Naive thymus-derived CD4-positive, alpha-beta T cell (primary cell): ENCODE results near the gene CCL15. TPM values are rescaled to one million over a fixed set of nuclear protein-coding genes. Genes with fewer than 3 reads are reported as not detected.
A peak's percentile ranks its signal among the peaks of the same experiment; 100 is the strongest.
"Not testable (repeated sequence)": the region's sequence is repeated elsewhere in the genome, so short reads cannot be mapped to it uniquely, and the experiment has no call there.

Source experiments
- ATAC-seq: fragments of 150-1000 bp; cut with Tn5 transposase; 2 replicates; pipeline ENCODE4 v1.10.0; 2021; ENCODE audit warnings: mild to moderate bottlenecking, moderate library complexity
- CTCF ChIA-PET: fragments of 350-600 bp; sonication (Branson Sonifier 250); formaldehyde crosslinking; loops from one replicate; lab custom pipeline; 2021; ENCODE audit warnings: antibody characterized with exemption; lab: Charles Lee
- POLR2A ChIA-PET: fragments of 350-600 bp; sonication (Branson Sonifier 250); formaldehyde crosslinking; loops from one replicate; lab custom pipeline; 2021; ENCODE audit warnings: antibody characterized with exemption, inconsistent platforms; lab: Charles Lee
- DNase-seq, 9 donors: peaks; one replicate each; pipeline versions ENCODE4 v3.0.0 to v3.0.0-alpha.2; 2020 to 2022; ENCODE audit warnings: mixed read lengths in 1 of 9
- H3K27ac ChIP-seq: one replicate; pipeline ENCODE4 v1.7.0; 2013; ENCODE audit warnings: mild to moderate bottlenecking, low read depth, low read length, moderate library complexity
- H3K27me3 ChIP-seq, 2 donors: one replicate each; pipeline ENCODE4 v1.7.0; 2013; ENCODE audit warnings: low read length in 2 of 2, mild to moderate bottlenecking in 2 of 2, moderate library complexity in 2 of 2; ENCODE audit not compliant: control insufficient read depth in 2 of 2, insufficient read depth in 2 of 2
- H3K36me3 ChIP-seq, 3 experiments: 1 replicate in 2 of 3; 2 replicates in 1 of 3; pipeline ENCODE4 v1.7.0; 2013; ENCODE audit warnings: low read length in 3 of 3, mild to moderate bottlenecking in 3 of 3, moderate library complexity in 1 of 3; ENCODE audit not compliant: insufficient read depth in 3 of 3, control insufficient read depth in 2 of 3
- H3K4me1 ChIP-seq, 2 donors: one replicate each; pipeline ENCODE4 v1.7.0; 2013; ENCODE audit warnings: low read length in 2 of 2, mild to moderate bottlenecking in 2 of 2, moderate library complexity in 1 of 2; ENCODE audit not compliant: control insufficient read depth in 2 of 2, insufficient read depth in 2 of 2
- H3K4me3 ChIP-seq: 2 replicates; pipeline ENCODE4 v1.7.0; 2013; ENCODE audit warnings: mild to moderate bottlenecking, low read length
- H3K9me3 ChIP-seq, 3 experiments: 1 replicate in 2 of 3; 2 replicates in 1 of 3; pipeline ENCODE4 v1.7.0; 2013; ENCODE audit warnings: low read length in 3 of 3; ENCODE audit not compliant: control insufficient read depth in 2 of 3
- H3K27ac Mint-ChIP-seq, 9 donors: one replicate each; pipeline ENCODE4 v1.8.0; 2020 to 2022; ENCODE audit warnings: mixed read lengths in 9 of 9, mild to moderate bottlenecking in 8 of 9, moderate library complexity in 5 of 9, inconsistent platforms in 2 of 9
- H3K27me3 Mint-ChIP-seq, 5 donors: one replicate each; pipeline ENCODE4 v1.8.0; 2021 to 2022; ENCODE audit warnings: mixed read lengths in 5 of 5, mild to moderate bottlenecking in 1 of 5
- H3K36me3 Mint-ChIP-seq, 5 donors: one replicate each; pipeline ENCODE4 v1.8.0; 2020 to 2022; ENCODE audit warnings: mixed read lengths in 5 of 5, mild to moderate bottlenecking in 3 of 5, inconsistent platforms in 1 of 5
- H3K4me1 Mint-ChIP-seq, 7 donors: one replicate each; pipeline ENCODE4 v1.8.0; 2020 to 2022; ENCODE audit warnings: mixed read lengths in 7 of 7, mild to moderate bottlenecking in 3 of 7, inconsistent platforms in 1 of 7
- H3K4me3 Mint-ChIP-seq, 10 donors: one replicate each; pipeline ENCODE4 v1.8.0; 2020 to 2022; ENCODE audit warnings: mild to moderate bottlenecking in 10 of 10, mixed read lengths in 10 of 10, moderate library complexity in 6 of 10, inconsistent platforms in 2 of 10
- H3K9me3 Mint-ChIP-seq, 11 donors: one replicate each; pipeline ENCODE4 v1.8.0; 2020 to 2022; ENCODE audit warnings: mixed read lengths in 11 of 11, mild to moderate bottlenecking in 4 of 11, inconsistent platforms in 1 of 11, moderate library complexity in 1 of 11
- intact Hi-C, 2 donors: fragments of 100-400 bp; cut with micrococcal nuclease; formaldehyde crosslinking; loops; one replicate each; pipeline ENCODE4 v1.15.1; 2023
- polyA plus RNA-seq, 2 donors: library from polyadenylated mRNA; unstranded; fragments of 300-500 nt; fragmentation: Illumina TruSeq; gene quantifications; one replicate each; pipeline ENCODE4 v1.2.3, GENCODE V29; 2021
- total RNA-seq, 6 experiments: library from RNA in 5 of 6; stranded (reverse) in 5 of 6; gene quantifications; 1 replicate in 5 of 6; 2 replicates in 1 of 6; pipeline ENCODE4 v1.2.3 and lab custom pipeline; 2021 to 2026

Gene CCL15
- total and polyA plus RNA-seq, 7 experiments from 2014 or later = not detected

DNA sequence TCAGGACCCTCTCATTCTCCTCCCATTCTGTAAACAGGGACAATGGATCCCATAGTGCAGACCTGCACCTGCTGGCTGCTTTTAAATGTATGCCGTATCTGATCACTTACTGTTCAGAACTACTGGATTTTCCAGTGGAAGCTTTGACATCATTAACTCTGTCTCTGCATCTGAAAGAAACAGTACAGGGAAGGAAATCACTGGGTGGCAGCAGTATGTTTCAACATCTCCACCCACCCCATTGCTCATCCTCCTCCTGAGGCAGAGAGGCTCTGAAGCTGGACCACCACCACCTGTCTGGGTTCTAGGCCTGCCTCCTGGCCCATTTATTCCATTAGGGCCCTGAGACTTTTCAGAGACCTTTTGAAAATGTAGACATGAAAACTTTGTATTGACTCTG is 2.6 kb downstream of the CCL15 start:
- Mint-ChIP-seq H3K27me3 (peaks cover 0 to 37% (median 1%) of the 10 kb centered on the region in 5 donors), H3K9me3 (no peaks in the 10 kb centered on the region), H3K36me3 (no peaks in the 10 kb centered on the region), H3K27ac (no peak overlapping the region), H3K4me1 (no peaks in the 10 kb centered on the region), H3K4me3 (no peak overlapping the region)
- peaks cover 0 to under 1% of the 10 kb centered on the region in 2 donors for H3K4me1 ChIP-seq
- DNase-seq = no peak
- POLR2A ChIA-PET = no interaction called here
- no peak for ATAC-seq
- no peak overlapping the region for H3K27ac ChIP-seq
- intact Hi-C loops = no loop called here
- CTCF ChIA-PET = no interaction called here
- no peak overlapping the region for H3K4me3 ChIP-seq
- H3K36me3 ChIP-seq = no peaks in the 10 kb centered on the region
- no peaks in the 10 kb centered on the region for H3K9me3 ChIP-seq
- no peaks in the 10 kb centered on the region for H3K27me3 ChIP-seq

DNA sequence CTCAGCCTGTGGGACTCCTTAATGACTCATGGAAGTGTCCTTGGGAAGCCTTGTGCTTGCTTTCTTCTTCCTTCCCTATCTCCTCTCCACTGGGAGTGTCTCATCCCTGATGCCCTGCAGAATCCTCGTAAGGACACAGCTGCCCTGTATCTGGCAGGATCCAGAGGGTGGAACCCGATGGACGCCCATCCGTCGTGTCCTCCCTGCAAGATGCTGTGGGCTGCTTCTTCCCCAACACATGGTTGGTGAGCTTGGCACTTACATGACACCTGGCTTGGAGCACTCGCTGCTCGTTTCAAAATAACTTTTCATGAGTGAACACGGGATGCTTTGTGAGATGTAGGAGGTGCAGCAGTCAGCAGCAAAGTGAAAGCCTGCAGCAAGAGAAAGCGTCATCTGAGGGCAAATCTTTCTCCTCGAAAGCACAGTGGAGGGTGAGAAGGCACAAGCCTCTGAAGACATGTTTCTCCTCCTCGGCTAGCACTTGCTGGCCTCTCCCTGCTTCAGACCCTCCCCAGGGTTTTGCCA is 3.3 kb downstream of the CCL15 start:
- Mint-ChIP-seq H3K27ac (no peak overlapping the region), H3K36me3 (no peaks in the 10 kb centered on the region), H3K4me1 (no peaks in the 10 kb centered on the region), H3K27me3 (peaks cover 0 to 39% (median 4%) of the 10 kb centered on the region in 5 donors), H3K9me3 (no peaks in the 10 kb centered on the region), H3K4me3 (no peak overlapping the region)
- H3K4me1 ChIP-seq = no peaks in the 10 kb centered on the region
- H3K4me3 ChIP-seq = no peak overlapping the region
- ATAC-seq (no peak), DNase-seq (no peak)
- no peaks in the 10 kb centered on the region for H3K27me3 ChIP-seq
- no peaks in the 10 kb centered on the region for H3K9me3 ChIP-seq
- ChIA-PET CTCF (no interaction called here), POLR2A (no interaction called here)
- H3K27ac ChIP-seq = no peak overlapping the region
- no peaks in the 10 kb centered on the region for H3K36me3 ChIP-seq
- intact Hi-C loops = no loop called here

DNA sequence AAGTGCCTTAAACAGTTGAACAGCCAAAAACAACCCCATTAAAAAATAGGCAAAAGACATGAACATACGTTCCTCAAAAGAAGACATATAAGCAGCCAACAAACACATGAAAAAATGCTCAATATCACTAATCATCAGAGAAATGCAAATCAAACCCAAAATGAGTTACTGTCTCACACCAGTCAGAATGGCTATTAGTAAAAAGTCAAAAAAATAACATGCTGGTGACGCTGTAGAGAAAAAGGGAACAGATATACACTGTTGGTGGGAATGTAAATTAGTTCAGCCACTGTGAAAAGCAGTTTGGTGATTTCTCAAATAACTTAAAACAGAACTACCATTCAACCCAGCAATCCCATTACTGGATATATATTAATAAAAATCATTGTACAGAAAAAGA is 6.0 kb downstream of the CCL15 start:
- H3K4me3 ChIP-seq, H3K4me3 Mint-ChIP-seq, H3K9me3 ChIP-seq, H3K36me3 ChIP-seq, H3K9me3 Mint-ChIP-seq, H3K27ac Mint-ChIP-seq, H3K4me1 ChIP-seq, DNase-seq, intact Hi-C loops, ATAC-seq, H3K27ac ChIP-seq, H3K4me1 Mint-ChIP-seq, CTCF ChIA-PET, POLR2A ChIA-PET, H3K27me3 ChIP-seq, H3K36me3 Mint-ChIP-seq: not testable (repeated sequence)
- peaks cover 10 to 37% (median 14%) of the 10 kb centered on the region in 5 donors for H3K27me3 Mint-ChIP-seq

DNA sequence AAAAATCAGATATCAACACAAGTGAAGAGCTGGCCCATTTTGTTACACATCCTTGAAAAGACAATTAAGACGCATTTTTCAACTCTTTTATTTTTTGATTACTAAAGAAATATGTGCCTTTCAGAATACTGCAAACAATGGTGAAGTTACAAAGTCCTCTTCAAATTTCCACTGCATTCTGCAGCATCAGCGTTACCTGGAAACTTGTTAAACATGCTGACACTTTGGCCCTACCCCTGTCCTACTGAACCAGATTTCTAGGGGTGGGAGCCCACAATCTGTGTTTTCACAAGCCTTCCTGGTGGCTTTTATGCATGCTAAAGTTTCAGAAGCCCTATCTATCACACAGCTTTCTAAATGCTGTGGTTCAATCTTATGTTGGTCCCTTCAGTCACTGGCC is 10.3 kb downstream of the CCL15 start:
- Histone ChIP-seq H3K4me1 (no peaks in the 10 kb centered on the region), H3K36me3 (no peaks in the 10 kb centered on the region), H3K9me3 (no peaks in the 10 kb centered on the region), H3K27ac (no peak overlapping the region), H3K4me3 (no peak overlapping the region), H3K27me3 (no peaks in the 10 kb centered on the region)
- Mint-ChIP-seq H3K9me3 (peaks cover 0 to 20% (median 5%) of the 10 kb centered on the region in 11 donors), H3K4me1 (peaks cover 0 to 4% (median 0%) of the 10 kb centered on the region in 7 donors), H3K27me3 (peaks cover 10 to 30% (median 14%) of the 10 kb centered on the region in 5 donors), H3K36me3 (peaks cover 0 to 7% (median 0%) of the 10 kb centered on the region in 5 donors), H3K4me3 (no peak overlapping the region), H3K27ac (no peak overlapping the region)
- ATAC-seq (no peak), DNase-seq (no peak)
- CTCF ChIA-PET = no interaction called here
- POLR2A ChIA-PET = no interaction called here
- intact Hi-C loops = no loop called here

DNA sequence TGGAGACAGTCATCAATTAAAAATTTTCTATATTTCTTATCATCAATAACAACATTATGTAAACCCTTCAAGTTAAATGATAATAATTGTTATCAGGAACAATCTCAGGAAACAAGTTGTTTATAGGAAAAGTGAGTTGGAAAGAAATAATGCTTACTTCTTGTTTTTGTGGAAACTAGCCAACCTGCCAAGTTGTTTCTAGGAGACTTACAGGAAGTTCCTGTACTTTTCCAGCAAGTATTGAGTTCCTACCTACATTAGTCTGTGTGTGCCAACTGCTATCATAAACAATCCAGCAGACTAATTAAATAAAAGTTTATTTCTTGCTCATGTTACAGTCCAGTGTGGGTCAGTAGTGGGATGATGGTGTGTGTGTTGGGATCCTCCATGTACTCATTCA is 13.2 kb downstream of the CCL15 start:
- Mint-ChIP-seq H3K4me1 (peaks cover 0 to 4% (median 0%) of the 10 kb centered on the region in 7 donors), H3K27ac (no peak overlapping the region), H3K4me3 (no peak overlapping the region), H3K36me3 (peaks cover 0 to 7% (median 0%) of the 10 kb centered on the region in 5 donors), H3K27me3 (peaks cover 9 to 19% (median 10%) of the 10 kb centered on the region in 5 donors), H3K9me3 (peaks cover 0 to 20% (median 5%) of the 10 kb centered on the region in 11 donors)
- no peaks in the 10 kb centered on the region for H3K9me3 ChIP-seq
- DNase-seq (no peak), ATAC-seq (no peak)
- no peak overlapping the region for H3K27ac ChIP-seq
- H3K4me1 ChIP-seq = no peaks in the 10 kb centered on the region
- CTCF ChIA-PET = no interaction called here
- H3K4me3 ChIP-seq = no peak overlapping the region
- POLR2A ChIA-PET = no interaction called here
- no peaks in the 10 kb centered on the region for H3K36me3 ChIP-seq
- intact Hi-C loops = no loop called here
- H3K27me3 ChIP-seq = no peaks in the 10 kb centered on the region

DNA sequence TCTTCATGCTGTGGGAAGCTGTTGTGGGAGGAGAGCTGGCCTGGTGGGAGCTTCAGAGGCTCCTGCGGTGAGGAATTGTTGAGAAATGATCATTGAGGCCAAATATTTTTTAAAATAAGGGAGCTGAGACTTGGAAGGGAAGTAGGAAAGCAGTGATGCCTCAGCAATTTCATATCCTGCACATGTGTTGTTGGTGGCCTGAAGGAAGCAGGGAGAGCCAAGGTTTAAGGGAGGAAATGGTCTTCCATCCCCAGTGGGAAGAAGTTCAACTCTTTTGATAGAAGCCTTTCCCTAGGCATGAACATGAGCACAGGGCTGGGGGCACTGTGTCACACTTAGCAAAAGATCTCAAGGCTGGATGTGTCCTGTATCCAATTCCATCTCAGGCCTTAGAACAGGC is 14.7 kb downstream of the CCL15 start, which contains the start of gene CCL14:
CCL14 (minus strand) TSS at position 87 of the 400 bp plus-strand sequence; CDS start at position 7, 80 bp downstream.
- no peaks in the 10 kb centered on the region for H3K4me1 ChIP-seq
- intact Hi-C loops = no loop called here
- Mint-ChIP-seq H3K27ac (peak within 1 kb of the TSS in 1 of 9 donors; percentile 39), H3K4me3 (no peak within 1 kb of the TSS), H3K4me1 (no peaks in the 10 kb centered on the region), H3K36me3 (peaks cover 0 to 4% (median 0%) of the 10 kb centered on the region in 5 donors), H3K27me3 (peaks cover 0 to 9% (median 4%) of the 10 kb centered on the region in 5 donors), H3K9me3 (peaks cover 0 to 17% (median 5%) of the 10 kb centered on the region in 11 donors)
- POLR2A ChIA-PET = no interaction called here
- CTCF ChIA-PET = no interaction called here
- H3K27me3 ChIP-seq = no peaks in the 10 kb centered on the region
- DNase-seq = no peak
- no peak within 1 kb of the TSS for H3K27ac ChIP-seq
- no peak within 1 kb of the TSS for H3K4me3 ChIP-seq
- no peaks in the 10 kb centered on the region for H3K36me3 ChIP-seq
- H3K9me3 ChIP-seq = no peaks in the 10 kb centered on the region
- ATAC-seq = no peak

DNA sequence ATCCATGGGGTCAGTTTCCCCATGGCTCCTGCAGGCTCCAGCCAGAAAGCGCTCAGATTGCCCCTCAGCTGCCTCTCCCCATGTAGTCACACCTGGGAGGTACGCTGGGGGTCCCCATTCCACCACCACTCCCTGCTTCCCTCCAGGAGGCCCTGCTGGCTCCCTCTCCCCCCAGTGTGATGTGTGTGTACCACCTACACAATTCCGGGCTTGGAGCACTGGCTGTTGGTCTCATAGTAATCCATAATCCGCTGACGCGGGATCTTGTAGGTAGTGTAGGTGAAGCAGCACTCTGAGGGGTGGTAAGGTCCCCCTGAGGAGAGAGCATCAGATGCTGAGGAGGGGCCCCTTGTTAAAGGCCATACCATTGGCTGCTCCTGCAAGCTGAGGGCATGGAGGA is 17.2 kb downstream of the CCL15 start:
- Histone ChIP-seq H3K36me3 (no peaks in the 10 kb centered on the region), H3K27me3 (no peaks in the 10 kb centered on the region), H3K4me3 (no peak overlapping the region), H3K27ac (no peak overlapping the region), H3K9me3 (no peaks in the 10 kb centered on the region), H3K4me1 (no peaks in the 10 kb centered on the region)
- no peak overlapping the region for H3K4me3 Mint-ChIP-seq
- H3K27ac Mint-ChIP-seq = no peak overlapping the region
- ATAC-seq (no peak), DNase-seq (no peak)
- ChIA-PET CTCF (no interaction called here), POLR2A (no interaction called here)
- H3K9me3 Mint-ChIP-seq = peaks cover 0 to 9% (median 2%) of the 10 kb centered on the region in 11 donors
- intact Hi-C loops = no loop called here
- H3K4me1 Mint-ChIP-seq = no peaks in the 10 kb centered on the region
- H3K36me3 Mint-ChIP-seq = no peaks in the 10 kb centered on the region
- peaks cover 0 to 11% (median 4%) of the 10 kb centered on the region in 5 donors for H3K27me3 Mint-ChIP-seq
